ENCODE data around the gene ZNF385B.
"Not testable (repeated sequence)": the region's sequence is repeated elsewhere in the genome, so short reads cannot be mapped to it uniquely, and the experiment has no call there.

Gene ZNF385B

DNA sequence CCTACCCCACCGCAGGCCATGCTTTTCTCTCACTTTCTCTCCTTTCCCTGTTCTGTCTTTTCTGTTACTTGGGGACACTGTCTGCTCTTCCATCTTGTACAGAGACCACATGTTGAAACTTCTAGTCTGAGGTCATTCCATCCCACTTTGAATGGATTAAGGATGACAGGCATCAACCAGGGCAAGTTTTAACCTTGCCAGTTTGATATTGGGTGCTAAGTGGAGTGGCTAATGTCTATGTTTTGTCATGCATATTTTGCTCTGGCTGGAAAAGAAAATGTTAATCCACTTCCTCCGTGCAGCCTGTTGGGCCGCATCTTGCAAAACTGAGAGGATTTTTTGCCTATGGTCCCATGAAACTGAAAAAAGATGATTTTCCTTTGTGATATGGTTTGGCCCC is 391.3 kb downstream of the ZNF385B start:
- no peak for DNase-seq

GRCh38 chr2:179467960-179468359 is 393.5 kb downstream of the ZNF385B start:
- no peak for DNase-seq

- no peak for DNase-seq
Measured at GRCh38 chr2:179467111-179467510, 394.3 kb downstream of the ZNF385B start.

DNA sequence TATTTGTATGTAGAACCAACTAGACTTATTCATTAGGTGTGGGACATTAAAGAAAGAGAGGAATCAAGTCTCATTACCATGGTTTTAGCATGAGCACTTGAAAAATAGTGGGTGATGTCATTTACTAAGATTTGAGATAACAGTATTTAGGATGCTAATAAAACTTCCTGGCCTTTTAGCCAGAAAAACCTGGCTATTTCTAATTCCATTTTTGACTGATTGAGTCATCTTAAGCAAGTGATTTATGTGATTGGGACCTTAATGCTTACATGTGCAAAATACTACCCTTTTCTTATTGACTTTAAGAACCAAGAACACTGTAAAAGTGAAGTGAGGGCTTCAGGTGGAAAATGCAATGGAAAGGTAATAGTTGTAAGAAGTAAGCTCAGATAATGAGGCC is 400.0 kb downstream of the ZNF385B start:
- no peak for DNase-seq

GRCh38 chr2:179460181-179460929 is 401.1 kb downstream of the ZNF385B start:
- DNase-seq: no peak

DNA sequence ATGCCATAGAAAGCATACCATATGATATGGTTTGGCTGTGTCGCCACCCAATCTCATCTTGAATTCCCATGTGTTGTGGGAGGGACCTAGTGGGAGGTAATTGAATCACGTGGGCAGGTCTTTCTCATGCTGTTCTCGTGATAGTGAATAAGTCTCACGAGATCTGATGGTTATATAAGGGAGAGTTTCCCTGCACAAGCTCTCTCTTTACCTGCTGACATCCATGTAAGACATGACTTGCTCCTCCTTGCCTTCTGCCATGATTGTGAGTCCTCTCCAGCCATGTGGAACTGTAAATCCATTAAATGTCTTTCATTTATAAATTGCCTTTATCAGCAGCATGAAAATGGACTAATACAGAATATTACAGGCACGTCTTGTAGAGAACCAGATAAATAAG is 403.3 kb downstream of the ZNF385B start:
- DNase-seq: not testable (repeated sequence)

DNA sequence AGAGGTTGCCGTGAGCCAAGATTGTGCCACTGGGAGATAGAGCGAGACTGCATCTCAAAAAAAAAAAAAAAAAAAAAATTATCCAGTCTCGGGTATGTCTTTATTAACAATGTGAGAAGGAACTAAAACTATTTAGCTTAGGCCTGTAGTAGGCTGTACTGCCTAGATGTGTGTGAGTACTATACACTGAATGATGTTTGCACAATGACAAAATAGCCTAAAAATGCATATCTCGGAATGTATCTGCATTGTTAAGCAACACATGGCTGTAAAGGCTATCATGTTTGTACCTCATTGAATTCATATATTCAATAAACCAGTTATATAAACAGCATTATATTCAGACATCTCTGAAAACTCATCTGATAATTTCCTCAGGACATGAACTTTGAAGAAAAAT is 405.6 kb downstream of the ZNF385B start:
- no peak for DNase-seq

- DNase-seq: no peak
Measured at GRCh38 chr2:179455172-179455524, 406.3 kb downstream of the ZNF385B start.

DNA sequence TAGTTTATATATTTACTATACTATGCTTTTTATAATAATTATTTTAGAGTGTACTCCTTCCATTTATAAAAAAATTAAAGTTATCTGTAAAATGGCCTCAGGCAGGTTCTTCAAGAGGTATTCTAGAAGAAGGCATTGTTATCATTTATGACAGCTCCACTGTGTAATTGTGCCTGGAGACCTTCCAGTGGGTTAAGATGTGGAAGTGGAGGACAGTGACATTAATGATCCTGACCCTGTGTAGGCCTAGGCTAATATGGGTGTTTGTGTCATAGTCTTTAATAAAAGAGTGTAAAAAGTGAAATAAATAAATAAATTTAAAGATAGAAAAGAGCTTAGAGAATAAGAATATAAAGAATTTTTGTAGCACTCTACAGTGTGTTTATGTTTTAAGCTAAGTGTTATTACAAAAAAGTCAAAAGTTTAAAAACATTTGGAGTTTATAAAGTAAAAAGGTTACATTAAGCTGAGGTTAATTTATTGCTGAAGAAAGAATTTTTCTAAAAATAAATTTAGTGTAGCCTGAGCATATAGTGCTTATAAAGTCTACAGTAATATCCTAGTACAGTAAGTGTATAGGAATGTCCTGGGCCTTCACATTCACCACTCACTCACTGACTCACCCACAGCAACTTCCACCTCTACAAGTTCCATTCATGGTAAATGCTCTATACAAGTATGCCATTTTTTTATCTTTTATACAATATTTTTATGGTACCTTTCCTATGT is 406.8 kb downstream of the ZNF385B start:
- DNase-seq: no peak

DNA sequence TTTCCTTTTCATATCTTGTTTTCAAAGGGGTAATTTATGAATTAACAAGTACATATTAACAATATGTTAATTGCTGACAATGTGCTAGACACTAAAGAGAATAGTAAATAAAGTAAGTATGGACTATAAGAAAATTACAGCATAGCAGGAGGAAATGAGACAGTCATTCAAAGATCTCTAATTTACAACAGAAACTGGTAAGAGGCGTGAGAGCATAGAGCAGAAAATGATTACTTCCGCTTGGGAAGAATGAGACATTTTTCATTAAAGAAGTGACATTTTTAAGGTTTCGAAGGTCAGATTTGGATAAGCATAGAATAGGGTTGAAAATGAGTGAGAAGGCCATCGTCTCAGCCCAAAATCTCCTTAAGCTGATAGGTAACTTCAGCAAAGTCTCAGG is 412.4 kb downstream of the ZNF385B start:
- no peak for DNase-seq

- no peak for DNase-seq
Measured at GRCh38 chr2:179447839-179448447, 413.5 kb downstream of the ZNF385B start.

- DNase-seq: no peak
Measured at GRCh38 chr2:179447421-179447820, 414.0 kb downstream of the ZNF385B start.

DNA sequence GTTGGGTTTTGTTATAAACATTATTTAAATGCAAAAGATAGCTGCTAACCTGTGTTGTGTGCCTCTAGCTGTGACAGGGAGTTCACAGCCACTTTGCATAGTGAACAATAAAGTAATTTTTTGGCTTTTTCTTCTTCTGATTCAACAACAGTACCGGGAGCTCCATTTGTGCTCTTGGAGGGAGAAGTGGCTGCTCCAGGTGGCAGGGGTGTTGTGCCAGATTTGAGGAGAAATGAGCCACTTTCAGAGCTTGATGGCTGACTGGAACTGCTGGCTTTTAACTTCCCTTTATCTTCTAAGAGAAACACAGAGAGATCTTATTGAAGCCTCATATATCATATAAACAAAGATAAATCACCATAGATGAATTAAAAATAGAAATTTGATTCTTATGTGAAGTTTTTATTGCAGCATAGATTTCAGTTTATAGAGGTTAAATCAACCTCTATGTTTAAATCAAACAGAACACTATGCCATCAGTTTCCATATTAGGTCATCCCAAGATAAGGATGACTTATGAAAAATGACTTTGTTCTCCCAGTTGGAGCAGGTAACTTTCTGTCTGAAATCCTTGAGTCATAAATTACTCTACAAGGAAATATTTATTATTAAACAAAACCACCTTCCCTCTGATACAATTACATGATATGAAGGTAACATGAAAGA is 414.8 kb downstream of the ZNF385B start:
- no peak for DNase-seq

DNA sequence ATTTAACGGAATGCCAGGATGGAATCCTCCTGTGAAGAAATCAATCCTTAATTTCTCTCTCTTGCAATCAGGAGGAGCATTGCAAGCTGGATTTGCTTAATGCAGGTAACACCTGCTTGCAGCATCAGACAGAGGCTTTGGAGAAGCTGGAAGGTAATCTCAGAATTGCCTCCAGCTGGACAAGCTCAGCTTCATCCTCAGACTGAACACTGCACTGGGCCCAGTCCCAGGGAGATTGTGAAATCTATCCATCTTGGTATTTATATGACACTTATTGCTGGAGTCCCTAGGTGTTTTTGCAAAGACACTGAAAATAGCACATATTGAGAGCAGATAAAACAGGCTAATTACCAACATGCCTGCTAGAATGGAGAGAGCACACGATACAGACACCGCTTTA is 417.4 kb downstream of the ZNF385B start:
- DNase-seq: no peak

- DNase-seq: no peak
Measured at GRCh38 chr2:179443180-179443579, 418.2 kb downstream of the ZNF385B start.

DNA sequence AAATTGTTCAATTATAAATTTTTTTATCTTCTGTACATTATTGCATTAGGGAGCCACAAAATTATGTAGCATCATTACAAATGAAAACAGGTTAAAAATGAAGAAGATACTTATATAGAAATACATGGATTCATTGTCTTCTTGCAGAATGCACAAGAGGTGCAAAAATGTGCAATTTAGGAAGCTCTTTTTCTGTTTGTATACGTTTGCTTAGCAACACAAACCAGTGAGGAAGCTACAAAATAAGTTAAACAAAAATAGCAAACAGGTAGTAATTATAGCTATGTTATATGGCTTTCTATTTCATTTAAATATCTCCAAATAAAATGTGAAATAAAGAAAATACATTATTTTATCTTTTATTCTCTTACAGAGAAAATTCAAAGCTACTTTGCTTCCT is 419.2 kb downstream of the ZNF385B start:
- no peak for DNase-seq

GRCh38 chr2:179441551-179441950 is 419.9 kb downstream of the ZNF385B start:
- no peak for DNase-seq

GRCh38 chr2:179440642-179441251 is 420.7 kb downstream of the ZNF385B start:
- no peak for DNase-seq

GRCh38 chr2:179438654-179439053 is 422.8 kb downstream of the ZNF385B start:
- no peak for DNase-seq

DNA sequence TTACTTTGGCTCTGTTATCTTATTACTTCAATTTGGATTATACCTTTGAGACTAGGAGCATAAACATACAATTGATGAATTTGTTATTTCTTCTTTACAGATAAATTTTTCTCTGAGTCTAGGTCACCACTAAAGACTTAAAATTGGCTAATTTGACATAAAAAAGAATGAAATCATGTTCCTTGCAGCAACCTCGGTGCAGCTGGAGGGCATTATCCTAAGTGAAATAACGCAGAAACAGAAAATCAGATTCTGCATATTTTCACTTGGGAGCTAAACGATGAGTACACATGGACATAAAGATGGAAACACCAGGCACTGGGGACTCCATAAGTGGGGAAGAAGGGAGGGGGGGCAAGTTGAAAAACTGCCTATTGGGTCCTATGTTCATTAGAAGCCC is 424.0 kb downstream of the ZNF385B start:
- DNase-seq: no peak

- DNase-seq: no peak
Measured at GRCh38 chr2:179435566-179435965, 425.8 kb downstream of the ZNF385B start.

GRCh38 chr2:179435000-179435399 is 426.4 kb downstream of the ZNF385B start:
- no peak for DNase-seq

GRCh38 chr2:179434357-179434756 is 427.1 kb downstream of the ZNF385B start:
- DNase-seq: no peak
